Neural cell (in vitro differentiated cells): ENCODE measurements around the gene OR7D4. TPM values are rescaled to one million over a fixed set of nuclear protein-coding genes. Genes with fewer than 3 reads are reported as not detected.

Experiments
- polyA plus RNA-seq: library from polyadenylated mRNA; depleted of rRNA; stranded (reverse); fragments of >200 nt; gene quantifications from 2 replicates; pipeline ENCODE4 v1.2.3, GENCODE V29; 2014

The OR7D4 gene
- polyA plus RNA-seq, 1 donor from 2014 or later = not detected

Other genes starting within 250 kb of the OR7D4 start
- gene MUC16, start 209.2 kb downstream of the OR7D4 start, polyA plus RNA-seq = not detected in 2 replicates
- not detected in 2 replicates for gene OR1M1, start 132.5 kb downstream of the OR7D4 start, polyA plus RNA-seq
- gene OR7G2, start 112.1 kb downstream of the OR7D4 start, polyA plus RNA-seq = not detected in 2 replicates
- not detected in 2 replicates for gene OR7G1, start 103.8 kb downstream of the OR7D4 start, polyA plus RNA-seq
- gene OR7G3, start 92.6 kb downstream of the OR7D4 start, polyA plus RNA-seq = not detected in 2 replicates
- gene ZNF317, start 79.2 kb downstream of the OR7D4 start, polyA plus RNA-seq = 14.5 and 18.5 TPM in 2 replicates
- gene OR7D2, start 40.6 kb downstream of the OR7D4 start, polyA plus RNA-seq = 0.09 and 0.30 TPM in 2 replicates
- not detected in 2 replicates for gene OR7E24, start 31.3 kb upstream of the OR7D4 start, polyA plus RNA-seq
- gene ZNF699, start 90.2 kb upstream of the OR7D4 start, polyA plus RNA-seq = 13.5 and 21.7 TPM in 2 replicates
- 50.4 and 57.7 TPM in 2 replicates for gene ZNF559, start 104.6 kb upstream of the OR7D4 start, polyA plus RNA-seq
- gene ZNF177, start 143.4 kb upstream of the OR7D4 start, polyA plus RNA-seq = 51.0 and 61.1 TPM in 2 replicates
- gene ZNF266, start 216.0 kb upstream of the OR7D4 start, polyA plus RNA-seq = 67.6 and 89.4 TPM in 2 replicates